MM.1S (cell line): ENCODE data around the gene CBX5.
"Not testable (repeated sequence)": the region's sequence is repeated elsewhere in the genome, so short reads cannot be mapped to it uniquely, and the experiment has no call there.

Experiments used
- DNase-seq: peaks from one replicate; pipeline ENCODE4 v3.0.0-alpha.2; 2015
- H2AFZ ChIP-seq: fragments of 300-600 bp; sonication (generic); 2 replicates; pipeline ENCODE4 v1.6.0; 2016; ENCODE audit warnings: antibody characterized with exemption, low read length
- H3F3A ChIP-seq: fragments of 300-600 bp; sonication (generic); 2 replicates; pipeline ENCODE4 v1.6.1; 2016; ENCODE audit warnings: mild to moderate bottlenecking, antibody characterized with exemption, low read length, moderate library complexity, mixed read lengths; ENCODE audit not compliant: insufficient read depth
- H3K27ac ChIP-seq: fragments of 300-600 bp; sonication (generic); 2 replicates; pipeline ENCODE4 v1.5.1; 2016; ENCODE audit warnings: mild to moderate bottlenecking, low read length
- H3K27me3 ChIP-seq: fragments of 300-600 bp; sonication (generic); replicated peaks from 2 replicates; pipeline ENCODE4 v1.6.0; 2016; ENCODE audit warnings: low read length; ENCODE audit not compliant: insufficient read depth
- H3K36me3 ChIP-seq: fragments of 300-600 bp; sonication (generic); replicated peaks from 2 replicates; pipeline ENCODE4 v1.6.1; 2016; ENCODE audit warnings: mild to moderate bottlenecking, low read length, mixed read lengths; ENCODE audit not compliant: insufficient read depth
- H3K4me1 ChIP-seq: fragments of 300-600 bp; sonication (generic); 2 replicates; pipeline ENCODE4 v1.6.1; 2016; ENCODE audit warnings: low read length, mixed read lengths
- H3K4me2 ChIP-seq: fragments of 300-600 bp; sonication (generic); 2 replicates; pipeline ENCODE4 v1.6.0; 2016; ENCODE audit warnings: low read depth, low read length
- H3K4me3 ChIP-seq: fragments of 300-600 bp; sonication (generic); 2 replicates; pipeline ENCODE4 v1.5.1; 2016; ENCODE audit warnings: low read length, mixed read lengths
- H3K79me2 ChIP-seq: fragments of 300-600 bp; sonication (generic); 2 replicates; pipeline ENCODE4 v1.6.1; 2016; ENCODE audit warnings: mixed run types, low read length, mixed read lengths
- H3K9ac ChIP-seq: fragments of 300-600 bp; sonication (generic); 2 replicates; pipeline ENCODE4 v1.6.1; 2016; ENCODE audit warnings: low read length, mixed read lengths
- H3K9me2 ChIP-seq: fragments of 300-600 bp; sonication (generic); replicated peaks from 2 replicates; pipeline ENCODE4 v1.6.1; 2016; ENCODE audit warnings: mild to moderate bottlenecking, low read length, mixed read lengths; ENCODE audit not compliant: insufficient read depth
- H3K9me3 ChIP-seq: fragments of 300-600 bp; sonication (generic); replicated peaks from 2 replicates; pipeline ENCODE4 v1.6.1; 2016; ENCODE audit warnings: mild to moderate bottlenecking, low read length, mixed read lengths; ENCODE audit not compliant: insufficient read depth
- H4K20me1 ChIP-seq: fragments of 300-600 bp; sonication (generic); 2 replicates; pipeline ENCODE4 v1.6.1; 2016; ENCODE audit warnings: mild to moderate bottlenecking, low read length, moderate library complexity, mixed read lengths; ENCODE audit not compliant: insufficient read depth
- CTCF ChIP-seq: fragments of 300-600 bp; sonication (generic); IDR thresholded peaks from 2 replicates; pipeline ENCODE4 v1.5.1; 2016; ENCODE audit warnings: antibody characterized with exemption, low read length, mixed read lengths
- EZH2 ChIP-seq: fragments of 300-600 bp; sonication (generic); optimal IDR thresholded peaks from 2 replicates; pipeline ENCODE3; 2017; ENCODE audit warnings: low read depth, mild to moderate bottlenecking, antibody characterized with exemption, low read length, mixed read lengths
- EZH2phosphoT487 ChIP-seq: fragments of 300-600 bp; sonication (generic); IDR thresholded peaks from 2 replicates; pipeline ENCODE4 v1.6.1; 2018; ENCODE audit warnings: antibody characterized with exemption, low read length

The CBX5 gene

GRCh38 chr12:54324617-54325441 is 44.9 kb upstream of the CBX5 start, which contains the start of gene COPZ1:
TSS of gene COPZ1 (plus strand) at chr12:54325131. CDS start at chr12:54325164, 33 bp downstream.
- no peaks in the 10 kb centered on the region for H4K20me1 ChIP-seq
- H3K9me3 ChIP-seq = no peaks in the 10 kb centered on the region
- peak within 1 kb of the TSS; percentile 87 for H3K9ac ChIP-seq
- H3K36me3 ChIP-seq = no peaks in the 10 kb centered on the region
- H3K79me2 ChIP-seq = peaks cover 41% of the 10 kb centered on the region
- peak within 1 kb of the TSS; percentile 76 for H3K4me3 ChIP-seq
- no peaks in the 10 kb centered on the region for H3K4me1 ChIP-seq
- peak within 1 kb of the TSS; percentile 81 for H3K4me2 ChIP-seq
- no peaks in the 10 kb centered on the region for H3K27me3 ChIP-seq
- peak within 1 kb of the TSS; percentile 36; the same call in 1 of the 2 replicates for H3K27ac ChIP-seq
- no peaks in the 10 kb centered on the region for H3K9me2 ChIP-seq
- H3F3A ChIP-seq = no peaks in the 10 kb centered on the region; the same call in 1 of the 2 replicates
- H2AFZ ChIP-seq = peak within 1 kb of the TSS; percentile 96
- TF ChIP-seq CTCF = peak; percentile 77
- no peak for TF ChIP-seq EZH2phosphoT487
- peak; percentile 99 for DNase-seq

GRCh38 chr12:54321363-54321762 is 41.4 kb upstream of the CBX5 start:
- Histone ChIP-seq H3K9ac (no peak overlapping the region), H3K27ac (no peak overlapping the region), H3K9me2 (no peaks in the 10 kb centered on the region), H3K27me3 (no peaks in the 10 kb centered on the region), H3K4me1 (no peaks in the 10 kb centered on the region), H3K4me3 (no peak overlapping the region), H3F3A (no peaks in the 10 kb centered on the region), H3K36me3 (no peaks in the 10 kb centered on the region), H3K4me2 (no peak overlapping the region), H4K20me1 (no peaks in the 10 kb centered on the region), H3K79me2 (peaks cover 12% of the 10 kb centered on the region), H3K9me3 (no peaks in the 10 kb centered on the region), H2AFZ (no peak overlapping the region)
- no peak for DNase-seq
- TF ChIP-seq CTCF (no peak), EZH2 (no peak), EZH2phosphoT487 (no peak)

GRCh38 chr12:54312309-54312708 is 32.4 kb upstream of the CBX5 start:
- not testable (repeated sequence) for H3K79me2 ChIP-seq, H3K36me3 ChIP-seq, H3K9me3 ChIP-seq, H3K4me1 ChIP-seq, H4K20me1 ChIP-seq, H3K4me2 ChIP-seq, H3K9me2 ChIP-seq, H3F3A ChIP-seq, H2AFZ ChIP-seq, H3K27me3 ChIP-seq, DNase-seq, H3K27ac ChIP-seq, H3K9ac ChIP-seq, H3K4me3 ChIP-seq

GRCh38 chr12:54311051-54311450 is 31.1 kb upstream of the CBX5 start:
- Histone ChIP-seq H3K9ac (no peak overlapping the region), H2AFZ (no peak overlapping the region), H3K4me1 (no peaks in the 10 kb centered on the region), H3K9me3 (no peaks in the 10 kb centered on the region), H3K79me2 (no peaks in the 10 kb centered on the region), H3F3A (no peaks in the 10 kb centered on the region), H4K20me1 (no peaks in the 10 kb centered on the region), H3K9me2 (no peaks in the 10 kb centered on the region), H3K27ac (no peak overlapping the region), H3K27me3 (no peaks in the 10 kb centered on the region), H3K4me2 (no peak overlapping the region), H3K36me3 (no peaks in the 10 kb centered on the region), H3K4me3 (no peak overlapping the region)
- no peak for DNase-seq
- TF ChIP-seq CTCF (no peak), EZH2phosphoT487 (no peak), EZH2 (no peak)
